Nephron progenitor cell (in vitro differentiated cells): ENCODE results near the gene TEDC1.

Experiments
- DNase-seq: peaks from one replicate; pipeline ENCODE4 v3.0.0; 2021
- H3K27ac Mint-ChIP-seq: 2 replicates; pipeline ENCODE4 v1.8.0; 2021; ENCODE audit warnings: mild to moderate bottlenecking, moderate library complexity, mixed read lengths
- H3K27me3 Mint-ChIP-seq: 2 replicates; pipeline ENCODE4 v1.8.0; 2021; ENCODE audit warnings: mild to moderate bottlenecking, low read depth, mixed read lengths; ENCODE audit not compliant: poor library complexity
- H3K36me3 Mint-ChIP-seq: 2 replicates; pipeline ENCODE4 v1.8.0; 2021; ENCODE audit warnings: low read depth, mixed read lengths
- H3K4me1 Mint-ChIP-seq: 2 replicates; pipeline ENCODE4 v1.8.0; 2021; ENCODE audit warnings: mixed read lengths
- H3K4me3 Mint-ChIP-seq: 2 replicates; pipeline ENCODE4 v1.8.0; 2021; ENCODE audit warnings: mild to moderate bottlenecking, moderate library complexity, mixed read lengths
- H3K9me3 Mint-ChIP-seq: 2 replicates; pipeline ENCODE4 v1.8.0; 2021; ENCODE audit warnings: mild to moderate bottlenecking, moderate library complexity, mixed read lengths
- CTCF ChIP-seq: fragments of 200-600 bp; sonication (generic); IDR thresholded peaks from 2 replicates; pipeline ENCODE4 v1.5.0; 2021; ENCODE audit warnings: antibody characterized with exemption

Gene TEDC1

GRCh38 chr14:105489542-105490266 lies 1.3 kb upstream of the TEDC1 start:
- H3K36me3 Mint-ChIP-seq = no peaks in the 10 kb centered on the region
- H3K4me3 Mint-ChIP-seq = peak overlapping the region; percentile 79
- peak; percentile 83 for DNase-seq
- H3K9me3 Mint-ChIP-seq = no peaks in the 10 kb centered on the region
- peak overlapping the region; percentile 64 for H3K27ac Mint-ChIP-seq
- TF ChIP-seq CTCF = peak; percentile 40
- peaks cover 41% of the 10 kb centered on the region for H3K27me3 Mint-ChIP-seq
- H3K4me1 Mint-ChIP-seq = peaks cover 18% of the 10 kb centered on the region

GRCh38 chr14:105490267-105490571 lies 827 bp upstream of the TEDC1 start:
- DNase-seq = no peak
- H3K36me3 Mint-ChIP-seq = no peaks in the 10 kb centered on the region

GRCh38 chr14:105491366-105491973 lies 424 bp downstream of the TEDC1 start:
- peak; percentile 90 for DNase-seq
- Mint-ChIP-seq H3K27me3 (peaks cover 24% of the 10 kb centered on the region), H3K36me3 (no peaks in the 10 kb centered on the region), H3K27ac (peak overlapping the region; percentile 74), H3K4me1 (peaks cover 12% of the 10 kb centered on the region), H3K9me3 (no peaks in the 10 kb centered on the region), H3K4me3 (peak overlapping the region; percentile 88)
- no peak for TF ChIP-seq CTCF

More at GRCh38 chr14:105490267-105490571, 827 bp upstream of the TEDC1 start:
- Mint-ChIP-seq H3K27ac (no peak overlapping the region), H3K4me1 (peaks cover 17% of the 10 kb centered on the region), H3K4me3 (peak overlapping the region; percentile 79), H3K9me3 (no peaks in the 10 kb centered on the region), H3K27me3 (peaks cover 36% of the 10 kb centered on the region)
- no peak for TF ChIP-seq CTCF

- TF ChIP-seq CTCF = no peak
- H3K4me1 Mint-ChIP-seq = peaks cover 12% of the 10 kb centered on the region
- peaks cover 18% of the 10 kb centered on the region for H3K27me3 Mint-ChIP-seq
- no peaks in the 10 kb centered on the region for H3K9me3 Mint-ChIP-seq
- DNase-seq = peak; percentile 10
- peak overlapping the region; percentile 88 for H3K4me3 Mint-ChIP-seq
- no peak overlapping the region for H3K27ac Mint-ChIP-seq
- no peaks in the 10 kb centered on the region for H3K36me3 Mint-ChIP-seq
These were observed 1.3 kb downstream of the TEDC1 start for GRCh38 chr14:105492031-105492970.

- Mint-ChIP-seq H3K27ac (no peak overlapping the region), H3K9me3 (no peaks in the 10 kb centered on the region), H3K27me3 (peaks cover 11% of the 10 kb centered on the region), H3K4me3 (no peak overlapping the region), H3K36me3 (no peaks in the 10 kb centered on the region), H3K4me1 (peaks cover 12% of the 10 kb centered on the region)
- TF ChIP-seq CTCF = no peak
- peak; percentile 8 for DNase-seq
These were observed 2.2 kb downstream of the TEDC1 start for GRCh38 chr14:105492971-105493871.
